ENCODE measurements around the gene PTPRK.

DNA sequence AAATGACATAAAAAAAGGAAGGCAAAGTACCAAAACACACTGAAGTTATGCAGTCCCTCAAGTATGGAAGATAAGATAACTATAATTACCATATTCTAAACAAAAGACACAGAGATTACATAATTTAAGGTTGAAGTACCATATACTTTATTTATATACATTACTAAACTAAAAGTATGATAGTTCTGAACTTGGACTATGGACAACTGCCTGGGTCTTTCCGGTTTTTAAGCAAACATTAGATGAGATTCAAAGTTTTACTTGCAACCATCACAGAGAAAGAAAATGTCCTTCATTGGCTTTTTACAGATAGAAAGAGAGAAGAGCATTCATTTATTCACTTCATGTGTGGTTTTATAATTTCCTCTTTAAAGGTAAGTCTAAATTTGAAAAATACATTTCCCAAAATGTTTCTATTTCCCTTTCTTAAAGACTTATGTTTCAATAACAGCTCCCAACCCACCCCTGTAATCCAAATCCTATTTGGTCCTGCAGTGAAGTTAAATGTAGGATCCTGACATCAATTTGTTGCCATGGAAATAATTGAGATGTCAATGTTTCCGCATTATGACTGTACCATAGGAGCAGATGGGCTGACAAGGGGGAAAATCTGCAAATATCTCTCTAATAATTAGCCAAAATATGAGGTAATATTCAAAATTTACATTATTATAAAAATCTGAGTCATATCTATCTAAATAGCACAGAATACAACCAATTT is 63.7 kb downstream of the PTPRK start:
- TF ChIP-seq, protein P1, sequence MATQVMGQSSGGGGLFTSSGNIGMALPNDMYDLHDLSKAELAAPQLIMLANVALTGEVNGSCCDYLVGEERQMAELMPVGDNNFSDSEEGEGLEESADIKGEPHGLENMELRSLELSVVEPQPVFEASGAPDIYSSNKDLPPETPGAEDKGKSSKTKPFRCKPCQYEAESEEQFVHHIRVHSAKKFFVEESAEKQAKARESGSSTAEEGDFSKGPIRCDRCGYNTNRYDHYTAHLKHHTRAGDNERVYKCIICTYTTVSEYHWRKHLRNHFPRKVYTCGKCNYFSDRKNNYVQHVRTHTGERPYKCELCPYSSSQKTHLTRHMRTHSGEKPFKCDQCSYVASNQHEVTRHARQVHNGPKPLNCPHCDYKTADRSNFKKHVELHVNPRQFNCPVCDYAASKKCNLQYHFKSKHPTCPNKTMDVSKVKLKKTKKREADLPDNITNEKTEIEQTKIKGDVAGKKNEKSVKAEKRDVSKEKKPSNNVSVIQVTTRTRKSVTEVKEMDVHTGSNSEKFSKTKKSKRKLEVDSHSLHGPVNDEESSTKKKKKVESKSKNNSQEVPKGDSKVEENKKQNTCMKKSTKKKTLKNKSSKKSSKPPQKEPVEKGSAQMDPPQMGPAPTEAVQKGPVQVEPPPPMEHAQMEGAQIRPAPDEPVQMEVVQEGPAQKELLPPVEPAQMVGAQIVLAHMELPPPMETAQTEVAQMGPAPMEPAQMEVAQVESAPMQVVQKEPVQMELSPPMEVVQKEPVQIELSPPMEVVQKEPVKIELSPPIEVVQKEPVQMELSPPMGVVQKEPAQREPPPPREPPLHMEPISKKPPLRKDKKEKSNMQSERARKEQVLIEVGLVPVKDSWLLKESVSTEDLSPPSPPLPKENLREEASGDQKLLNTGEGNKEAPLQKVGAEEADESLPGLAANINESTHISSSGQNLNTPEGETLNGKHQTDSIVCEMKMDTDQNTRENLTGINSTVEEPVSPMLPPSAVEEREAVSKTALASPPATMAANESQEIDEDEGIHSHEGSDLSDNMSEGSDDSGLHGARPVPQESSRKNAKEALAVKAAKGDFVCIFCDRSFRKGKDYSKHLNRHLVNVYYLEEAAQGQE (IDR thresholded peaks at IDR 0.05) = no peak
- TF ChIP-seq, protein P2, sequence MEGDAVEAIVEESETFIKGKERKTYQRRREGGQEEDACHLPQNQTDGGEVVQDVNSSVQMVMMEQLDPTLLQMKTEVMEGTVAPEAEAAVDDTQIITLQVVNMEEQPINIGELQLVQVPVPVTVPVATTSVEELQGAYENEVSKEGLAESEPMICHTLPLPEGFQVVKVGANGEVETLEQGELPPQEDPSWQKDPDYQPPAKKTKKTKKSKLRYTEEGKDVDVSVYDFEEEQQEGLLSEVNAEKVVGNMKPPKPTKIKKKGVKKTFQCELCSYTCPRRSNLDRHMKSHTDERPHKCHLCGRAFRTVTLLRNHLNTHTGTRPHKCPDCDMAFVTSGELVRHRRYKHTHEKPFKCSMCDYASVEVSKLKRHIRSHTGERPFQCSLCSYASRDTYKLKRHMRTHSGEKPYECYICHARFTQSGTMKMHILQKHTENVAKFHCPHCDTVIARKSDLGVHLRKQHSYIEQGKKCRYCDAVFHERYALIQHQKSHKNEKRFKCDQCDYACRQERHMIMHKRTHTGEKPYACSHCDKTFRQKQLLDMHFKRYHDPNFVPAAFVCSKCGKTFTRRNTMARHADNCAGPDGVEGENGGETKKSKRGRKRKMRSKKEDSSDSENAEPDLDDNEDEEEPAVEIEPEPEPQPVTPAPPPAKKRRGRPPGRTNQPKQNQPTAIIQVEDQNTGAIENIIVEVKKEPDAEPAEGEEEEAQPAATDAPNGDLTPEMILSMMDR (IDR thresholded peaks at IDR 0.05; ENCODE audit: low read depth, low read length, missing input control) = no peak
- no peak for TF ChIP-seq SP1 (IDR thresholded peaks at IDR 0.05)

Data from liver (tissue), 3 donors.